ENCODE measurements around the gene ELL2. TPM values are rescaled to one million over a fixed set of nuclear protein-coding genes. Genes with fewer than 3 reads are reported as not detected.

ELL2 gene
- polyA plus RNA-seq, 1 donor (not counting 4 experiments of a cell fraction or from before 2014, with no cell fraction given): 100 TPM

GRCh38 chr5:95846554-95847260 is 114.9 kb downstream of the ELL2 start:
- peak; percentile 60 for DNase-seq (ENCODE audit: low read depth, low spot score)
- Histone ChIP-seq H3K4me1 (ENCODE audit: control insufficient read depth, extremely low read depth, insufficient read depth, low read length) (peaks cover 7% of the 10 kb centered on the region), H3K79me2 (ENCODE audit: control insufficient read depth, insufficient read depth, low read length) (no peaks in the 10 kb centered on the region), H3K4me2 (ENCODE audit: control insufficient read depth, extremely low read depth, insufficient read depth, low read depth, low read length) (peak overlapping the region; percentile 46), H3K4me3 (ENCODE audit: control insufficient read depth in 2 of 3, extremely low read depth in 1 of 3, insufficient read depth in 2 of 3, low read depth in 1 of 3, low read length in 3 of 3) (peak overlapping the region in 1 of 3 experiments; percentile 21), H3K36me3 (ENCODE audit: control insufficient read depth in 2 of 2, extremely low read depth in 1 of 2, insufficient read depth in 2 of 2, low read length in 2 of 2) (no peaks in the 10 kb centered on the region), H2AFZ (ENCODE audit: control insufficient read depth, low read length) (peak overlapping the region; percentile 68), H3K9ac (ENCODE audit: control insufficient read depth, extremely low read depth, insufficient read depth, low read length) (no peak overlapping the region), H3K27me3 (ENCODE audit: control insufficient read depth, extremely low read depth, insufficient read depth, low read length) (no peaks in the 10 kb centered on the region), H3K27ac (ENCODE audit: control insufficient read depth, insufficient read depth, low read length) (no peak overlapping the region), H4K20me1 (ENCODE audit: control insufficient read depth, extremely low read depth, insufficient read depth, low read length) (no peaks in the 10 kb centered on the region), H3K9me1 (ENCODE audit: control insufficient read depth, extremely low read depth, insufficient read depth, low read length) (no peaks in the 10 kb centered on the region), H3K9me3 (ENCODE audit: control insufficient read depth, low read depth, low read length) (no peaks in the 10 kb centered on the region)
- FAIRE-seq: peak; percentile 84
- TF ChIP-seq EZH2 (IDR thresholded peaks at IDR 0.05; ENCODE audit: low read length): no peak
- TF ChIP-seq, protein P1, sequence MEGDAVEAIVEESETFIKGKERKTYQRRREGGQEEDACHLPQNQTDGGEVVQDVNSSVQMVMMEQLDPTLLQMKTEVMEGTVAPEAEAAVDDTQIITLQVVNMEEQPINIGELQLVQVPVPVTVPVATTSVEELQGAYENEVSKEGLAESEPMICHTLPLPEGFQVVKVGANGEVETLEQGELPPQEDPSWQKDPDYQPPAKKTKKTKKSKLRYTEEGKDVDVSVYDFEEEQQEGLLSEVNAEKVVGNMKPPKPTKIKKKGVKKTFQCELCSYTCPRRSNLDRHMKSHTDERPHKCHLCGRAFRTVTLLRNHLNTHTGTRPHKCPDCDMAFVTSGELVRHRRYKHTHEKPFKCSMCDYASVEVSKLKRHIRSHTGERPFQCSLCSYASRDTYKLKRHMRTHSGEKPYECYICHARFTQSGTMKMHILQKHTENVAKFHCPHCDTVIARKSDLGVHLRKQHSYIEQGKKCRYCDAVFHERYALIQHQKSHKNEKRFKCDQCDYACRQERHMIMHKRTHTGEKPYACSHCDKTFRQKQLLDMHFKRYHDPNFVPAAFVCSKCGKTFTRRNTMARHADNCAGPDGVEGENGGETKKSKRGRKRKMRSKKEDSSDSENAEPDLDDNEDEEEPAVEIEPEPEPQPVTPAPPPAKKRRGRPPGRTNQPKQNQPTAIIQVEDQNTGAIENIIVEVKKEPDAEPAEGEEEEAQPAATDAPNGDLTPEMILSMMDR (optimal IDR thresholded peaks at IDR 0.05 in 1 of 3, IDR thresholded peaks at IDR 0.05 in 1 of 3, conservative IDR thresholded peaks at IDR 0.05 in 1 of 3; ENCODE audit: extremely low read depth in 1 of 3, insufficient read depth in 2 of 3, low read length in 3 of 3): peak; percentile 82 to 95 (median 94)
- dilution Hi-C loops (cut with MboI; ENCODE audit: extremely low pct_ligation_motif_present, low sequenced_read_pairs): no loop called here

GRCh38 chr5:95845391-95845790 is 116.3 kb downstream of the ELL2 start:
- Histone ChIP-seq H3K4me1 (ENCODE audit: control insufficient read depth, extremely low read depth, insufficient read depth, low read length) (peaks cover 7% of the 10 kb centered on the region), H3K4me2 (ENCODE audit: control insufficient read depth, extremely low read depth, insufficient read depth, low read depth, low read length) (no peak overlapping the region), H3K4me3 (ENCODE audit: control insufficient read depth in 2 of 3, extremely low read depth in 1 of 3, insufficient read depth in 2 of 3, low read depth in 1 of 3, low read length in 3 of 3) (no peak overlapping the region), H3K9me3 (ENCODE audit: control insufficient read depth, low read depth, low read length) (no peaks in the 10 kb centered on the region), H3K27ac (ENCODE audit: control insufficient read depth, insufficient read depth, low read length) (no peak overlapping the region), H3K9me1 (ENCODE audit: control insufficient read depth, extremely low read depth, insufficient read depth, low read length) (no peaks in the 10 kb centered on the region), H3K79me2 (ENCODE audit: control insufficient read depth, insufficient read depth, low read length) (no peaks in the 10 kb centered on the region), H3K27me3 (ENCODE audit: control insufficient read depth, extremely low read depth, insufficient read depth, low read length) (no peaks in the 10 kb centered on the region), H3K9ac (ENCODE audit: control insufficient read depth, extremely low read depth, insufficient read depth, low read length) (no peak overlapping the region), H3K36me3 (ENCODE audit: control insufficient read depth in 2 of 2, extremely low read depth in 1 of 2, insufficient read depth in 2 of 2, low read length in 2 of 2) (no peaks in the 10 kb centered on the region), H2AFZ (ENCODE audit: control insufficient read depth, low read length) (no peak overlapping the region), H4K20me1 (ENCODE audit: control insufficient read depth, extremely low read depth, insufficient read depth, low read length) (no peaks in the 10 kb centered on the region)
- no peak for DNase-seq (ENCODE audit: low read depth, low spot score)
- dilution Hi-C loops (cut with MboI; ENCODE audit: extremely low pct_ligation_motif_present, low sequenced_read_pairs): no loop called here
- TF ChIP-seq, protein P1 (optimal IDR thresholded peaks at IDR 0.05 in 1 of 3, IDR thresholded peaks at IDR 0.05 in 1 of 3, conservative IDR thresholded peaks at IDR 0.05 in 1 of 3; ENCODE audit: extremely low read depth in 1 of 3, insufficient read depth in 2 of 3, low read length in 3 of 3): no peak
- no peak for TF ChIP-seq EZH2 (IDR thresholded peaks at IDR 0.05; ENCODE audit: low read length)
- no peak for FAIRE-seq
